ENCODE data around the gene ZNF330. TPM values are rescaled to one million over a fixed set of nuclear protein-coding genes. Genes with fewer than 3 reads are reported as not detected.

The ZNF330 gene
- total RNA-seq, 4 donors from 2014 or later: 27.5 to 42.4 (median 32.8) TPM

DNA sequence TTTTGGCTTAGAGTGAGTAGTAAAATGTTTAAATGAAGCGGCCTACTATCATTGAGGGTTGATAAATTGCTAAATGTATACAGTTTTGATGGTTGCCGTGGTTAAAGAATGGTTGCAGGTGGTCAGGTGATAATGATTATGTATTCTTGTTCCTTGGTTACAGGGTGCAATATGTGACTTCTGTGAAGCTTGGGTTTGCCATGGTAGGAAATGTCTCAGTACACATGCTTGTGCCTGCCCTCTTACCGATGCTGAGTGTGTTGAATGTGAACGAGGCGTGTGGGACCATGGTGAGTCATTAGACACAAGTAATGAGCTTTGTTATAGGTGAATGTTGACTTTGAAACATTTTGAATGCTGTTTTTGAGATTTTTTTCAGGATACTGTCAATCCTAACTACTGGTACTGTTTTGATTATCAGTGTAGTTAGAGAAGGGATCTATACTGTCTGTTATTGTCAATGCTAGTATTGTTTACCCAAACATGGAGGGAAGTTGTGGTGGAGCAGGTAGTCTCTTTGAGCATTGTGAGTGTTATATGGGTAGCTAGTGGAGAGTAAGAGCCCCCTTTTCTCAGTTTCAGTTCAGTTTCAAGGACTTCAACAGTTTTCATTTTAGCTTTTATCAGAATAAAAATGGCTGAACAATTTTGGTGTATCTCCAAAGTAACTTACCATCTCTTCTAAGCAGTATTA lies 8.9 kb downstream of the ZNF330 start:
- no peak for TF ChIP-seq POLR2AphosphoS5 (IDR thresholded peaks at IDR 0.05)
- TF ChIP-seq EP300 (IDR thresholded peaks at IDR 0.05): no peak
- TF ChIP-seq POLR2A (IDR thresholded peaks at IDR 0.05; ENCODE audit: low read depth): no peak
- TF ChIP-seq, protein P1, sequence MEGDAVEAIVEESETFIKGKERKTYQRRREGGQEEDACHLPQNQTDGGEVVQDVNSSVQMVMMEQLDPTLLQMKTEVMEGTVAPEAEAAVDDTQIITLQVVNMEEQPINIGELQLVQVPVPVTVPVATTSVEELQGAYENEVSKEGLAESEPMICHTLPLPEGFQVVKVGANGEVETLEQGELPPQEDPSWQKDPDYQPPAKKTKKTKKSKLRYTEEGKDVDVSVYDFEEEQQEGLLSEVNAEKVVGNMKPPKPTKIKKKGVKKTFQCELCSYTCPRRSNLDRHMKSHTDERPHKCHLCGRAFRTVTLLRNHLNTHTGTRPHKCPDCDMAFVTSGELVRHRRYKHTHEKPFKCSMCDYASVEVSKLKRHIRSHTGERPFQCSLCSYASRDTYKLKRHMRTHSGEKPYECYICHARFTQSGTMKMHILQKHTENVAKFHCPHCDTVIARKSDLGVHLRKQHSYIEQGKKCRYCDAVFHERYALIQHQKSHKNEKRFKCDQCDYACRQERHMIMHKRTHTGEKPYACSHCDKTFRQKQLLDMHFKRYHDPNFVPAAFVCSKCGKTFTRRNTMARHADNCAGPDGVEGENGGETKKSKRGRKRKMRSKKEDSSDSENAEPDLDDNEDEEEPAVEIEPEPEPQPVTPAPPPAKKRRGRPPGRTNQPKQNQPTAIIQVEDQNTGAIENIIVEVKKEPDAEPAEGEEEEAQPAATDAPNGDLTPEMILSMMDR (IDR thresholded peaks at IDR 0.05): no peak
- DNase-seq (ENCODE audit: extremely low spot score): no peak
- H3K27me3 ChIP-seq: no peaks in the 10 kb centered on the region
- H3K9me3 ChIP-seq: no peaks in the 10 kb centered on the region
- intact Hi-C loops (cut with DNase I): loop anchor here (10.0 kb wide), 1 partner anchor 365 kb away; no protein-coding TSS in a partner anchor
- no peak overlapping the region for H3K4me3 ChIP-seq
- peaks cover 56 to 83% (median 72%) of the 10 kb centered on the region in 4 donors for H3K36me3 ChIP-seq
- no peak overlapping the region for H3K27ac ChIP-seq (replicated peaks in 1 of 4)
- no peaks in the 10 kb centered on the region for H3K4me1 ChIP-seq
- WGBS: 86% methylated on average over 5 of the region's 5 CpGs

DNA sequence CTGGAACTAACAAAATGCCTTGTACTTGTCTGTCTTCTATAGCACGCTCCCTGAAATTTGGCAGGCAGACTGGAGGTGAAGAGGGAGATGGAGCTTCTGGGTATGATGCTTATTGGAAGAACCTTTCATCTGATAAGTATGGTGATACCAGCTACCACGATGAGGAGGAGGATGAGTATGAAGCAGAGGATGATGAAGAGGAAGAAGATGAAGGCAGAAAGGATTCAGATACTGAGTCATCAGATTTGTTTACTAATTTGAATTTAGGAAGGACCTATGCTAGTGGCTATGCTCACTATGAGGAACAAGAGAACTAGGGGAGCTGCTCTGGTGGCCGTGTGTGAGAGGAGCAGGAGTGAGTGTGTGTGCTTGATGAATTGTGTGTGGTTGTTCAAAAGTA lies 13.0 kb downstream of the ZNF330 start:
- Histone ChIP-seq H3K4me3 (no peak overlapping the region), H3K36me3 (peaks cover 44 to 71% (median 64%) of the 10 kb centered on the region in 4 donors), H3K27ac (replicated peaks in 1 of 4) (no peak overlapping the region), H3K4me1 (no peaks in the 10 kb centered on the region), H3K9me3 (no peaks in the 10 kb centered on the region), H3K27me3 (no peaks in the 10 kb centered on the region)
- TF ChIP-seq POLR2AphosphoS5 (IDR thresholded peaks at IDR 0.05) (no peak), EP300 (IDR thresholded peaks at IDR 0.05) (no peak), POLR2A (IDR thresholded peaks at IDR 0.05; ENCODE audit: low read depth) (no peak)
- TF ChIP-seq, protein P1 (IDR thresholded peaks at IDR 0.05): no peak
- intact Hi-C loops (cut with DNase I): no loop called here
- 90% methylated on average over 3 of the region's 3 CpGs for WGBS
- DNase-seq (ENCODE audit: extremely low spot score): no peak

DNA sequence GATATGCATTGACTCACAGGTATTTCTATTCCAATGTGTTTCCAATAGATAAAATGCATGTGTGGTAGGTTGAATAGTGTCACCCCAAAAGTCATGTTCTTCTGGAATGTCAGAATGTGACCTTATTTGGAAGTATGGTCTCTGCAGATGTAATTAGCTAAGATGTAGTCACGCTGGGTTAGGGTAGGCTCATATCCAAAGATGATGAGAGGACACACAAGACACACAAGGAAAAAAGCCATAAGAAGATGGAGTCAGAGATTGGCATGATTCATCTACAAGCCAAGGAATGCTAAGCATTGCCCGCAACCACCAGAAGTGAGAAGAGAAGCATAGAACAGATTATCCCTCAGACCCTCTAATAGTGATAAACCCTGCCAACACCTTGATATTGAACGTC lies 17.5 kb downstream of the ZNF330 start:
- WGBS: 78% methylated on average over 3 of the region's 3 CpGs
- TF ChIP-seq, protein P1 (IDR thresholded peaks at IDR 0.05): no peak
- no peak for TF ChIP-seq POLR2A (IDR thresholded peaks at IDR 0.05; ENCODE audit: low read depth)
- TF ChIP-seq EP300 (IDR thresholded peaks at IDR 0.05): no peak
- intact Hi-C loops (cut with DNase I): no loop called here
- Histone ChIP-seq H3K9me3 (no peaks in the 10 kb centered on the region), H3K27ac (replicated peaks in 1 of 4) (no peak overlapping the region), H3K27me3 (no peaks in the 10 kb centered on the region), H3K4me1 (no peaks in the 10 kb centered on the region), H3K36me3 (peaks cover 8 to 30% (median 24%) of the 10 kb centered on the region in 4 donors), H3K4me3 (no peak overlapping the region)
- no peak for DNase-seq (ENCODE audit: extremely low spot score)

DNA sequence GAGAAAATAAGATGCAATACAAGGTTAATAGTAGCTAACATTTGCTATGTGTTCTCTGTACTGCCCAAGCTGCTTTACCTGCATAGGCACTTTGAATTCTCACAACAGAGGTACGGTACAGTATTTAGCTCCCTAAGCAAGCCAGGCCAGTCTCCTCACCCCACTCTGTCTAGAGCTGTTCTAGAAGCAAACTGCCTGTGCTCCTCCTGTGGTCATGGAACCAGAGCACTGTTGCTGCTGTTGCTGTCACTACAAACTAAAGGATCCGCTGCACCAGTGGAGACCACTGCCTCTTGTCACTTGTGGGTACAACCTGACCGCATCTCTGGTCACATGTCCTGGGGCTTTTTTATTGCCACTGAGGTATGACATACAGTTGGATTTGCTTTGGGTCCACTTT lies 19.6 kb downstream of the ZNF330 start:
- no peaks in the 10 kb centered on the region for H3K27me3 ChIP-seq
- TF ChIP-seq POLR2A (IDR thresholded peaks at IDR 0.05; ENCODE audit: low read depth) (no peak), POLR2AphosphoS5 (IDR thresholded peaks at IDR 0.05) (no peak), EP300 (IDR thresholded peaks at IDR 0.05) (no peak)
- TF ChIP-seq, protein P1 (IDR thresholded peaks at IDR 0.05): no peak
- no peaks in the 10 kb centered on the region for H3K4me1 ChIP-seq
- 94% methylated on average over 2 of the region's 3 CpGs for WGBS
- no peak overlapping the region for H3K27ac ChIP-seq (replicated peaks in 1 of 4)
- no peak for DNase-seq (ENCODE audit: extremely low spot score)
- intact Hi-C loops (cut with DNase I): no loop called here
- H3K9me3 ChIP-seq: no peaks in the 10 kb centered on the region
- peaks cover 0 to 10% (median 4%) of the 10 kb centered on the region in 4 donors for H3K36me3 ChIP-seq
- H3K4me3 ChIP-seq: no peak overlapping the region

DNA sequence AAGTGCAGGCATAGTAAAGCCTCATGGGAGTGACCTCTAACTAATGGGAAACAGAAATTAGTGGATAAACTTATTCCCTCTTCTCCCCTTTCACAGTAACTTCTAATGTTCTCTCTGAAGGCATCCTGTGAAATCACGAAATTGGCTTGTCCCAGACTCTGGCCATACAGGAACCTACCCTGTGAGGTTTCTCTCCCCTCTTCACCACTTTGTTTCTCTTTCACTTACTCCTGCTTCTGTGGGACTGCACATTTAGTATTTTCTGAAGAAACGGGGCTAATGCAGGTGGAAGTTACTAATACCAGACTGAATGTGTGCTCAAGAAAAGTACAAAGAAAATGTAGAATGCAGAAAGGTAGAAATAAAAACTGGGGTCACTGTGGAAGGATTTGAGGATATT lies 20.0 kb downstream of the ZNF330 start:
- 80% methylated on average over 2 of the region's 2 CpGs for WGBS
- no peaks in the 10 kb centered on the region for H3K4me1 ChIP-seq
- H3K27ac ChIP-seq (replicated peaks in 1 of 4): no peak overlapping the region
- DNase-seq (ENCODE audit: extremely low spot score): no peak
- TF ChIP-seq POLR2A (IDR thresholded peaks at IDR 0.05; ENCODE audit: low read depth): no peak
- TF ChIP-seq POLR2AphosphoS5 (IDR thresholded peaks at IDR 0.05): no peak
- no peak for TF ChIP-seq EP300 (IDR thresholded peaks at IDR 0.05)
- TF ChIP-seq, protein P1 (IDR thresholded peaks at IDR 0.05): no peak
- no peaks in the 10 kb centered on the region for H3K9me3 ChIP-seq
- intact Hi-C loops (cut with DNase I): no loop called here
- no peak overlapping the region for H3K4me3 ChIP-seq
- H3K36me3 ChIP-seq: peaks cover 0 to 6% (median 2%) of the 10 kb centered on the region in 4 donors
- H3K27me3 ChIP-seq: no peaks in the 10 kb centered on the region

Data from esophagus muscularis mucosa (tissue), 4 donors.